Placental epithelial cell (primary cell): Measurements from ENCODE around the gene HMX1. TPM values are rescaled to one million over a fixed set of nuclear protein-coding genes. Genes with fewer than 3 reads are reported as not detected.

Source experiments
- total RNA-seq: library from RNA; depleted of rRNA; stranded (reverse); fragments of >200 nt; gene quantifications from 2 replicates; pipeline ENCODE4 v1.2.3, GENCODE V29; 2012

Gene HMX1
- not detected in 2 replicates for total RNA-seq

DNA sequence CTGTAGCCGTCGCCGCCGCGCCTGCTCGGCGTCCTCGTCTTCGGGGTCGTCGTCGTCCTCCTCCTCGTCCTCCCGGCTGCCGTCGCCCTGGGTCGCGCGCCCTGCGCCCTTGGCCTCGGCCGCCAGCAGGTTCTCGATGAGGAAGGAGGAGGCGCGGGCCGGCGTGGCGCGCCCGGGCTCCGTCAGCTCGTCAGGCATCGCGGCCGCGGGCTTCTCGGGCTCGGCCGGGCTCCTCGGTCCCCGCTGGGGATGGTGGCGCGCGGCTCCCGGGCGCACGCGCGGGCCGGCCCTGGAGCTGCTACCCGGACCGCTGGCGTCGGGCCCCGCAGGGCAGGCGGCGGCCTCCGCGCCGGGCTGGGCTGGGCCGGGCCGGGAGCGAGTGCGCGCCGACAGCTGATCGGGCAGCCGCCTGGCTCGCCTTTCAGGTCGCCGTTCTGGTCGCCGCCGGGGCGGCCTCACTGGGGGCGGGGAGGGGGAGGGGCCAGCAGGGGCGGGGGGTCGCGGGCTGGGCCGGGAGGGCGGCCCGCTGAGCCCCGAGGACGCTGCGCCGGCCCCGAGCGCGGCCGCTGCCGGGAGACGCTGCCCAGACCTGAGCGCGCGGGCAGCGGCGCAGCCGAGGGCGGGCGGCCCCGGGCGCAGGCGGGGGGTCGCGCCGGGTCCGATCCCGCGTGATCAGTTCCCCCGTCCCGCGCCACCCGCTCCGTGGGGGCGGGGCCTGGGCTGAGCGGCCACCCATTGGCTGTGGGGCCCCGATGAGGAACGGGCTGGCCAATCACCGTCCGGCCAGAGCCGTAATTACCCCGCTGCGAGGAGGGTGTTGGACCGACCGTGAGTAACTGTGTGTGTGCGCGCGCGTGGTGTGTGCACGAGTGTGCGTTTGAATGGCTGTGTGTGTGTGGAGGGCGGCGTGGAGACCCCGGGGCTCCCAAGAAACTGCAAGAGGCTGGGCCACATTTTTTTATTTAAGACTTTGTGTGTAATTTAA lies at the start of gene HMX1:
Gene HMX1 (minus strand): TSS at position 423 of the 985 bp plus-strand sequence. CDS start 225 bp downstream, at position 198.

